Measurements from ENCODE around the gene GCSAM. TPM values are rescaled to one million over a fixed set of nuclear protein-coding genes. Genes with fewer than 3 reads are reported as not detected.

Gene GCSAM
- total RNA-seq, 1 donor from 2014 or later = not detected

- Mint-ChIP-seq H3K4me1 (ENCODE audit: unreplicated experiment) (peaks cover 30% of the 10 kb centered on the region), H3K36me3 (ENCODE audit: unreplicated experiment) (peaks cover 2% of the 10 kb centered on the region), H3K27me3 (ENCODE audit: unreplicated experiment) (no peaks in the 10 kb centered on the region), H3K9me3 (ENCODE audit: unreplicated experiment) (peaks cover 6% of the 10 kb centered on the region), H3K4me3 (ENCODE audit: unreplicated experiment) (no peak overlapping the region), H3K27ac (ENCODE audit: unreplicated experiment) (no peak overlapping the region)
- no peak for DNase-seq (ENCODE audit: extremely low spot score, unreplicated experiment)
- TF ChIP-seq, protein P1, sequence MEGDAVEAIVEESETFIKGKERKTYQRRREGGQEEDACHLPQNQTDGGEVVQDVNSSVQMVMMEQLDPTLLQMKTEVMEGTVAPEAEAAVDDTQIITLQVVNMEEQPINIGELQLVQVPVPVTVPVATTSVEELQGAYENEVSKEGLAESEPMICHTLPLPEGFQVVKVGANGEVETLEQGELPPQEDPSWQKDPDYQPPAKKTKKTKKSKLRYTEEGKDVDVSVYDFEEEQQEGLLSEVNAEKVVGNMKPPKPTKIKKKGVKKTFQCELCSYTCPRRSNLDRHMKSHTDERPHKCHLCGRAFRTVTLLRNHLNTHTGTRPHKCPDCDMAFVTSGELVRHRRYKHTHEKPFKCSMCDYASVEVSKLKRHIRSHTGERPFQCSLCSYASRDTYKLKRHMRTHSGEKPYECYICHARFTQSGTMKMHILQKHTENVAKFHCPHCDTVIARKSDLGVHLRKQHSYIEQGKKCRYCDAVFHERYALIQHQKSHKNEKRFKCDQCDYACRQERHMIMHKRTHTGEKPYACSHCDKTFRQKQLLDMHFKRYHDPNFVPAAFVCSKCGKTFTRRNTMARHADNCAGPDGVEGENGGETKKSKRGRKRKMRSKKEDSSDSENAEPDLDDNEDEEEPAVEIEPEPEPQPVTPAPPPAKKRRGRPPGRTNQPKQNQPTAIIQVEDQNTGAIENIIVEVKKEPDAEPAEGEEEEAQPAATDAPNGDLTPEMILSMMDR (IDR thresholded peaks at IDR 0.05) = no peak
Measured at GRCh38 chr3:112095731-112096130, 37.3 kb downstream of the GCSAM start.

DNA sequence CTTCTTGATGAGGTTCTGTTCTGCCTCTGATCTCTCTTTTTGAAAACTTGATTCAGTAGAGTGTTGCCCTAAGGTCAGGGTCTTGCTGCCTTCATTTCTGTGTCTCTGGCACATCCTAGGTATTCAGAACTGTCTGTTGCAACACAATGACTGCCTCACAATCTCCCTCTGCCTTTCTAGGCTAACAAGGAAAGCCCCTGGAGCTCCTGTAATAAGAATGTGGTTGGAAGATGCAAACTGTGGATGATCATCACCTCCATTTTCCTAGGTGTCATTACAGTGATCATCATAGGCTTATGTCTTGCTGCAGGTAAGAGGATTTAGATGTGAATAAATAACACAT is 39.9 kb downstream of the GCSAM start:
- TF ChIP-seq, protein P1 (IDR thresholded peaks at IDR 0.05) = no peak
- Mint-ChIP-seq H3K27me3 (ENCODE audit: unreplicated experiment) (no peaks in the 10 kb centered on the region), H3K9me3 (ENCODE audit: unreplicated experiment) (peaks cover 6% of the 10 kb centered on the region), H3K4me1 (ENCODE audit: unreplicated experiment) (peaks cover 32% of the 10 kb centered on the region), H3K4me3 (ENCODE audit: unreplicated experiment) (no peak overlapping the region), H3K36me3 (ENCODE audit: unreplicated experiment) (peaks cover 2% of the 10 kb centered on the region), H3K27ac (ENCODE audit: unreplicated experiment) (no peak overlapping the region)
- DNase-seq (ENCODE audit: extremely low spot score, unreplicated experiment) = no peak

GRCh38 chr3:112092496-112093179 is 40.4 kb downstream of the GCSAM start:
- Mint-ChIP-seq H3K36me3 (ENCODE audit: unreplicated experiment) (peaks cover 2% of the 10 kb centered on the region), H3K27ac (ENCODE audit: unreplicated experiment) (no peak overlapping the region), H3K27me3 (ENCODE audit: unreplicated experiment) (no peaks in the 10 kb centered on the region), H3K4me1 (ENCODE audit: unreplicated experiment) (peaks cover 27% of the 10 kb centered on the region), H3K4me3 (ENCODE audit: unreplicated experiment) (no peak overlapping the region), H3K9me3 (ENCODE audit: unreplicated experiment) (peaks cover 6% of the 10 kb centered on the region)
- TF ChIP-seq, protein P1 (IDR thresholded peaks at IDR 0.05) = no peak
- DNase-seq (ENCODE audit: extremely low spot score, unreplicated experiment) = no peak

DNA sequence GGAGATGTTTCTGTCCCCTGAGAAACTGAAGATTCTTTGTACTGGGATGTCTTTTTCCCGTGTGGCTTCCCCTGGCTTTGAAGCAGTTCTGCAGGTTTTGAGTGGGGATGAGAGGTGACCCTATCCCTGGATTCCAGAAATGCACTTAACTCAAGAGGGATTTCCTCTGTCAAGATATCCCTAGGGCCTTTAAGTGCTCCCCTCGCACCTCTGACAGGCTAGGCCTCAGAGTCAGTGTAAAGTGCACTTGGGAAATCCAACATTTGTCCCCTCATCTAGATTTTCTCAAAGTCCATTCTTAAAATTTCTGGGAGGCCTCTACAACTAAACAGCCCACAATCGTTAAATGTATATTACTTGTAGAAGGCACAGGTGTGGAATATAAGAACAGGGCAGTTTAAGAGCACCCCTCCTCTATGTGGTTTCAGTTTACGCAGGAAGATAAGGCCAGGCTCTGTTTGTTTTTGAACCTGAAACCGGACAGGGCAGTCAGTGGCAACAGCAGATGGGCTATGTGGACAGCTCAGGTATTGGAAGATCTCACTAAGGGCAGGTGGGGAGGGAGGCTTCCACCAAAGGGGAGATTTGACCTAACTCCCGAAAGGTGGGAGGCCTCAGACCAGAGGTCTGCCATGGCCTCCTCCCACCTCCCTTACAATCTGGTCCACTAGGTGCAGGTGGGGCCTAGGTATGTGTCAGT is 42.0 kb downstream of the GCSAM start:
- DNase-seq (ENCODE audit: extremely low spot score, unreplicated experiment) = no peak
- TF ChIP-seq, protein P1 (IDR thresholded peaks at IDR 0.05) = no peak
- Mint-ChIP-seq H3K4me1 (ENCODE audit: unreplicated experiment) (peaks cover 26% of the 10 kb centered on the region), H3K9me3 (ENCODE audit: unreplicated experiment) (peaks cover 6% of the 10 kb centered on the region), H3K27ac (ENCODE audit: unreplicated experiment) (no peak overlapping the region), H3K27me3 (ENCODE audit: unreplicated experiment) (no peaks in the 10 kb centered on the region), H3K36me3 (ENCODE audit: unreplicated experiment) (peaks cover 2% of the 10 kb centered on the region), H3K4me3 (ENCODE audit: unreplicated experiment) (no peak overlapping the region)
